Activated CD4-positive, alpha-beta T cell treated with anti-CD3 and anti-CD28 coated beads for 1 hour (primary cell): ENCODE data around the gene LAMC3.
A peak's percentile ranks its signal among the peaks of the same experiment; 100 is the strongest.
"Not testable (repeated sequence)": the region's sequence is repeated elsewhere in the genome, so short reads cannot be mapped to it uniquely, and the experiment has no call there.

ENCODE experiments used
- DNase-seq: peaks from one replicate; pipeline ENCODE4 v3.0.0-alpha.2; 2020

Gene LAMC3

GRCh38 chr9:131031005-131031641 is 22.1 kb downstream of the LAMC3 start:
- DNase-seq: no peak

GRCh38 chr9:131031642-131032005 is 22.6 kb downstream of the LAMC3 start:
- DNase-seq: no peak

- no peak for DNase-seq
Measured at GRCh38 chr9:131032384-131032783, 23.4 kb downstream of the LAMC3 start.

- no peak for DNase-seq
Measured at GRCh38 chr9:131033269-131034224, 24.6 kb downstream of the LAMC3 start.

GRCh38 chr9:131034268-131034667 is 25.3 kb downstream of the LAMC3 start:
- no peak for DNase-seq

- not testable (repeated sequence) for DNase-seq
Measured at GRCh38 chr9:131034749-131035148, 25.8 kb downstream of the LAMC3 start.

- DNase-seq: no peak
Measured at GRCh38 chr9:131035548-131035947, 26.6 kb downstream of the LAMC3 start.

- no peak for DNase-seq
Measured at GRCh38 chr9:131036071-131036470, 27.1 kb downstream of the LAMC3 start.

GRCh38 chr9:131036529-131037334 is 27.8 kb downstream of the LAMC3 start:
- DNase-seq: no peak

- no peak for DNase-seq
Measured at GRCh38 chr9:131037335-131038255, 28.6 kb downstream of the LAMC3 start.

- DNase-seq: no peak
Measured at GRCh38 chr9:131038256-131039128, 29.5 kb downstream of the LAMC3 start.

GRCh38 chr9:131039129-131039954 is 30.4 kb downstream of the LAMC3 start:
- no peak for DNase-seq

- no peak for DNase-seq
Measured at GRCh38 chr9:131042666-131043065, 33.7 kb downstream of the LAMC3 start.

GRCh38 chr9:131043087-131043486 is 34.1 kb downstream of the LAMC3 start:
- no peak for DNase-seq

GRCh38 chr9:131043646-131044045 is 34.7 kb downstream of the LAMC3 start:
- no peak for DNase-seq

- no peak for DNase-seq
Measured at GRCh38 chr9:131045300-131046092, 36.5 kb downstream of the LAMC3 start.

- DNase-seq: no peak
Measured at GRCh38 chr9:131046093-131046380, 37.1 kb downstream of the LAMC3 start.

GRCh38 chr9:131046581-131047202 is 37.7 kb downstream of the LAMC3 start:
- peak; percentile 56 for DNase-seq

GRCh38 chr9:131048332-131048731 is 39.4 kb downstream of the LAMC3 start:
- DNase-seq: no peak
